Measurements from ENCODE around the gene CD9.

Gene CD9

GRCh38 chr12:6204533-6205143 lies 4.4 kb downstream of the CD9 start:
- no peak for ATAC-seq (ENCODE audit: insufficient read depth, low read depth)
- Histone ChIP-seq H3K36me3 (ENCODE audit: insufficient read depth, low read length) (no peaks in the 10 kb centered on the region), H3K4me2 (ENCODE audit: insufficient read depth, low read length) (no peak overlapping the region), H3K9me3 (ENCODE audit: insufficient read depth, low read length, severe bottlenecking) (no peaks in the 10 kb centered on the region), H3K79me2 (ENCODE audit: insufficient read depth, low read length) (no peaks in the 10 kb centered on the region), H3K27ac (ENCODE audit: low read length) (no peak overlapping the region), H2AFZ (ENCODE audit: low read depth, low read length) (no peak overlapping the region), H3K9ac (ENCODE audit: low read depth, low read length) (no peak overlapping the region), H3K4me3 (ENCODE audit: low read depth in 1 of 2, low read length in 2 of 2) (no peak overlapping the region), H4K20me1 (ENCODE audit: insufficient read depth, low read length) (no peaks in the 10 kb centered on the region), H3K4me1 (ENCODE audit: insufficient read depth, low read length) (no peaks in the 10 kb centered on the region), H3K27me3 (ENCODE audit: insufficient read depth, low read length, poor library complexity) (peaks cover 18% of the 10 kb centered on the region)
- no peak for DNase-seq
- TF ChIP-seq EZH2 (IDR thresholded peaks at IDR 0.05; ENCODE audit: borderline replicate concordance, low read depth, low read length, severe bottlenecking) (no peak), CTCF (IDR thresholded peaks at IDR 0.05; ENCODE audit: borderline replicate concordance, extremely low read depth, low read length, poor library complexity, severe bottlenecking) (no peak)

GRCh38 chr12:6205144-6205539 lies 4.9 kb downstream of the CD9 start:
- Histone ChIP-seq H3K27me3 (ENCODE audit: insufficient read depth, low read length, poor library complexity) (peaks cover 19% of the 10 kb centered on the region), H3K9me3 (ENCODE audit: insufficient read depth, low read length, severe bottlenecking) (no peaks in the 10 kb centered on the region), H2AFZ (ENCODE audit: low read depth, low read length) (no peak overlapping the region), H4K20me1 (ENCODE audit: insufficient read depth, low read length) (no peaks in the 10 kb centered on the region), H3K4me2 (ENCODE audit: insufficient read depth, low read length) (no peak overlapping the region), H3K27ac (ENCODE audit: low read length) (no peak overlapping the region), H3K4me3 (ENCODE audit: low read depth in 1 of 2, low read length in 2 of 2) (no peak overlapping the region), H3K9ac (ENCODE audit: low read depth, low read length) (no peak overlapping the region), H3K36me3 (ENCODE audit: insufficient read depth, low read length) (no peaks in the 10 kb centered on the region), H3K79me2 (ENCODE audit: insufficient read depth, low read length) (no peaks in the 10 kb centered on the region), H3K4me1 (ENCODE audit: insufficient read depth, low read length) (no peaks in the 10 kb centered on the region)
- ATAC-seq (ENCODE audit: insufficient read depth, low read depth) = no peak
- TF ChIP-seq EZH2 (IDR thresholded peaks at IDR 0.05; ENCODE audit: borderline replicate concordance, low read depth, low read length, severe bottlenecking) = no peak
- no peak for TF ChIP-seq CTCF (IDR thresholded peaks at IDR 0.05; ENCODE audit: borderline replicate concordance, extremely low read depth, low read length, poor library complexity, severe bottlenecking)
- no peak for DNase-seq

GRCh38 chr12:6205761-6206160 lies 5.6 kb downstream of the CD9 start:
- no peak for DNase-seq
- H3K27ac ChIP-seq (ENCODE audit: low read length) = no peak overlapping the region
- H2AFZ ChIP-seq (ENCODE audit: low read depth, low read length) = no peak overlapping the region
- H3K79me2 ChIP-seq (ENCODE audit: insufficient read depth, low read length) = no peaks in the 10 kb centered on the region
- H3K4me2 ChIP-seq (ENCODE audit: insufficient read depth, low read length) = no peak overlapping the region
- peaks cover 17% of the 10 kb centered on the region for H3K27me3 ChIP-seq (ENCODE audit: insufficient read depth, low read length, poor library complexity)
- no peak overlapping the region for H3K4me3 ChIP-seq (ENCODE audit: low read depth in 1 of 2, low read length in 2 of 2)
- no peaks in the 10 kb centered on the region for H4K20me1 ChIP-seq (ENCODE audit: insufficient read depth, low read length)
- no peaks in the 10 kb centered on the region for H3K4me1 ChIP-seq (ENCODE audit: insufficient read depth, low read length)
- no peaks in the 10 kb centered on the region for H3K9me3 ChIP-seq (ENCODE audit: insufficient read depth, low read length, severe bottlenecking)
- H3K9ac ChIP-seq (ENCODE audit: low read depth, low read length) = no peak overlapping the region
- TF ChIP-seq EZH2 (IDR thresholded peaks at IDR 0.05; ENCODE audit: borderline replicate concordance, low read depth, low read length, severe bottlenecking) (no peak), CTCF (IDR thresholded peaks at IDR 0.05; ENCODE audit: borderline replicate concordance, extremely low read depth, low read length, poor library complexity, severe bottlenecking) (no peak)
- no peak for ATAC-seq (ENCODE audit: insufficient read depth, low read depth)
- no peaks in the 10 kb centered on the region for H3K36me3 ChIP-seq (ENCODE audit: insufficient read depth, low read length)

Data from DND-41 (cell line).